ENCODE data around the gene PPP1R12C.

GRCh38 chr19:55141696-55142095, 24.3 kb upstream of the PPP1R12C start:
- no peak for TF ChIP-seq CTCF (IDR thresholded peaks at IDR 0.05)
- no peak for TF ChIP-seq CREM (CRISPR knock-in tag; IDR thresholded peaks at IDR 0.05)
- no peak for TF ChIP-seq ZSCAN18 (CRISPR knock-in tag; IDR thresholded peaks at IDR 0.05)
- no peak for TF ChIP-seq ATF3 (CRISPR knock-in tag; conservative IDR thresholded peaks at IDR 0.05)
- TF ChIP-seq NFE2L1 (CRISPR knock-in tag; IDR thresholded peaks at IDR 0.05): no peak
- no peak for TF ChIP-seq PREB (CRISPR knock-in tag; IDR thresholded peaks at IDR 0.05; ENCODE audit: borderline replicate concordance)
- no peak for TF ChIP-seq FOXP1 (CRISPR knock-in tag; IDR thresholded peaks at IDR 0.05; ENCODE audit: borderline replicate concordance)
- TF ChIP-seq ZNF121 (CRISPR knock-in tag; IDR thresholded peaks at IDR 0.05): no peak
- no peak for TF ChIP-seq MAX (CRISPR knock-in tag; IDR thresholded peaks at IDR 0.05)
- no peak for TF ChIP-seq STAT6 (CRISPR knock-in tag; conservative IDR thresholded peaks at IDR 0.05; ENCODE audit: low read depth)
- no peak for TF ChIP-seq RORB (CRISPR knock-in tag; IDR thresholded peaks at IDR 0.05)
- TF ChIP-seq ETV6 (CRISPR knock-in tag; IDR thresholded peaks at IDR 0.05): no peak
- no peak for TF ChIP-seq USF2 (CRISPR knock-in tag; IDR thresholded peaks at IDR 0.05)
- no peak for TF ChIP-seq ZNF416 (CRISPR knock-in tag; IDR thresholded peaks at IDR 0.05)

All from WTC11 (cell line).